Fibroblast of lung (primary cell): Measurements from ENCODE around the gene DCAF17. TPM values are rescaled to one million over a fixed set of nuclear protein-coding genes. Genes with fewer than 3 reads are reported as not detected.

Source experiments
- DNase-seq, 2 donors: peaks; one replicate each; pipeline versions ENCODE4 v3.0.0 to v3.0.0-alpha.2; 2010; ENCODE audit warnings: low read depth in 2 of 2
- H2AFZ ChIP-seq: 2 replicates; pipeline ENCODE4 v1.5.1; 2012; ENCODE audit warnings: low read length, control low read depth, inconsistent platforms
- H3K27ac ChIP-seq: 2 replicates; pipeline ENCODE4 v1.5.1; 2011; ENCODE audit warnings: low read length, control low read depth; ENCODE audit not compliant: insufficient read depth
- H3K27me3 ChIP-seq: 2 replicates; pipeline ENCODE4 v1.5.1; 2011; ENCODE audit warnings: mild to moderate bottlenecking, low read length; ENCODE audit not compliant: control insufficient read depth, insufficient read depth
- H3K36me3 ChIP-seq: 2 replicates; pipeline ENCODE4 v1.5.1; 2011; ENCODE audit warnings: low read length; ENCODE audit not compliant: control insufficient read depth, insufficient read depth
- H3K4me1 ChIP-seq: 2 replicates; pipeline ENCODE4 v1.5.1; 2011; ENCODE audit warnings: low read length; ENCODE audit not compliant: control insufficient read depth, insufficient read depth; ENCODE audit errors: extremely low read depth
- H3K4me2 ChIP-seq: 2 replicates; pipeline ENCODE4 v1.5.1; 2011; ENCODE audit warnings: low read length, control low read depth; ENCODE audit not compliant: insufficient read depth; ENCODE audit errors: extremely low read depth
- H3K4me3 ChIP-seq, 4 experiments: fragments of 200-600 bp in 1 of 4; sonication (generic) in 1 of 4; replicated peaks in 1 of 4; 2 replicates each; pipeline ENCODE4 v1.5.1; 2011 to 2016; ENCODE audit warnings: low read length in 4 of 4, low read depth in 3 of 4, mild to moderate bottlenecking in 3 of 4, control low read depth in 2 of 4, inconsistent platforms in 1 of 4, mixed read lengths in 1 of 4; ENCODE audit not compliant: insufficient read depth in 1 of 4; ENCODE audit errors: control extremely low read depth in 1 of 4
- H3K79me2 ChIP-seq: 2 replicates; pipeline ENCODE4 v1.5.1; 2012; ENCODE audit warnings: mild to moderate bottlenecking, low read length, inconsistent platforms; ENCODE audit not compliant: control insufficient read depth, insufficient read depth
- H3K9ac ChIP-seq: 2 replicates; pipeline ENCODE4 v1.5.1; 2011; ENCODE audit warnings: mild to moderate bottlenecking, low read length, control low read depth; ENCODE audit not compliant: insufficient read depth
- H3K9me3 ChIP-seq: 2 replicates; pipeline ENCODE4 v1.5.1; 2012; ENCODE audit warnings: low read depth, low read length; ENCODE audit not compliant: control insufficient read depth, insufficient read depth
- H4K20me1 ChIP-seq: 2 replicates; pipeline ENCODE4 v1.5.1; 2011; ENCODE audit warnings: low read length; ENCODE audit not compliant: control insufficient read depth, insufficient read depth; ENCODE audit errors: extremely low read depth
- EZH2 ChIP-seq: IDR thresholded peaks from 2 replicates; pipeline ENCODE4 v1.5.1; 2012; ENCODE audit warnings: low read length, control low read depth, mild to moderate bottlenecking; ENCODE audit errors: missing control alignments
- polyA plus RNA-seq, 2 donors: library from polyadenylated mRNA; depleted of rRNA in 1 of 2; stranded (reverse) in 1 of 2; unstranded in 1 of 2; fragments of >200 nt; gene quantifications; 2 replicates each; pipeline ENCODE4 v1.2.1, GENCODE V29; 2011 to 2012; ENCODE audit warnings: missing spikeins in 1 of 2
- total RNA-seq: library from RNA; depleted of rRNA; stranded (reverse); fragments of >200 nt; gene quantifications from 2 replicates; pipeline ENCODE4 v1.2.1, GENCODE V29; 2014
- TF ChIP-seq, protein P1 (sequence below), 2 donors: IDR thresholded peaks in 1 of 2; conservative IDR thresholded peaks in 1 of 2; 1 replicate in 1 of 2; 2 replicates in 1 of 2; pipeline ENCODE4 v1.5.1; 2011 to 2012; ENCODE audit warnings: low read length in 2 of 2, control low read depth in 1 of 2, inconsistent platforms in 1 of 2, low read depth in 1 of 2, mild to moderate bottlenecking in 1 of 2

Gene DCAF17
- total and polyA plus RNA-seq, 2 donors (not counting 1 experiment from before 2014, with no cell fraction given) = 10.2 to 30.6 TPM

DNA sequence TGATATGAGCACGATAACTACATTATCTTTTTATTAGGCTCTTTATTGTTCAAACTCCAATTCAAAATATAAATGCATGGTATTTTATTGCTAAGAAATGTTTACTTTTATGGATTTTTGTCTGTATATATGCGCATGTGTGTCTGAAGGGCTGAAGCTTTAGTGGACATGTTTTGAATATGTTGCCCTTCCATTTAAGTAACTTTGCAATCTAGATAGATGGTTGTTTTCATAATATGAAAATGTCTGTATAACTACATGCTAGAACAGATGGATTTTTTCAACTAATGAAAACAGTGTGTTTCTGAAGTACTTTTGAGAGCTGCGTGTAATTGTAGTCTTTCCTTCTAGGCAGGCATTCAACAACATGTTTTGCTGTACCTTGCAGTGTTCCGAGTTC is 18.7 kb downstream of the DCAF17 start:
- Histone ChIP-seq H3K4me1 (no peaks in the 10 kb centered on the region), H3K4me2 (no peak overlapping the region), H3K27me3 (no peaks in the 10 kb centered on the region), H3K79me2 (no peaks in the 10 kb centered on the region), H3K36me3 (no peaks in the 10 kb centered on the region), H3K9ac (no peak overlapping the region), H3K9me3 (no peaks in the 10 kb centered on the region), H4K20me1 (no peaks in the 10 kb centered on the region), H3K27ac (no peak overlapping the region), H3K4me3 (no peak overlapping the region), H2AFZ (no peak overlapping the region)
- DNase-seq = no peak
- TF ChIP-seq, protein P1, sequence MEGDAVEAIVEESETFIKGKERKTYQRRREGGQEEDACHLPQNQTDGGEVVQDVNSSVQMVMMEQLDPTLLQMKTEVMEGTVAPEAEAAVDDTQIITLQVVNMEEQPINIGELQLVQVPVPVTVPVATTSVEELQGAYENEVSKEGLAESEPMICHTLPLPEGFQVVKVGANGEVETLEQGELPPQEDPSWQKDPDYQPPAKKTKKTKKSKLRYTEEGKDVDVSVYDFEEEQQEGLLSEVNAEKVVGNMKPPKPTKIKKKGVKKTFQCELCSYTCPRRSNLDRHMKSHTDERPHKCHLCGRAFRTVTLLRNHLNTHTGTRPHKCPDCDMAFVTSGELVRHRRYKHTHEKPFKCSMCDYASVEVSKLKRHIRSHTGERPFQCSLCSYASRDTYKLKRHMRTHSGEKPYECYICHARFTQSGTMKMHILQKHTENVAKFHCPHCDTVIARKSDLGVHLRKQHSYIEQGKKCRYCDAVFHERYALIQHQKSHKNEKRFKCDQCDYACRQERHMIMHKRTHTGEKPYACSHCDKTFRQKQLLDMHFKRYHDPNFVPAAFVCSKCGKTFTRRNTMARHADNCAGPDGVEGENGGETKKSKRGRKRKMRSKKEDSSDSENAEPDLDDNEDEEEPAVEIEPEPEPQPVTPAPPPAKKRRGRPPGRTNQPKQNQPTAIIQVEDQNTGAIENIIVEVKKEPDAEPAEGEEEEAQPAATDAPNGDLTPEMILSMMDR (conservative IDR thresholded peaks at IDR 0.05 in 1 of 2, IDR thresholded peaks at IDR 0.05 in 1 of 2; ENCODE audit: low read depth in 1 of 2, low read length in 2 of 2) = no peak
- TF ChIP-seq EZH2 = no peak

DNA sequence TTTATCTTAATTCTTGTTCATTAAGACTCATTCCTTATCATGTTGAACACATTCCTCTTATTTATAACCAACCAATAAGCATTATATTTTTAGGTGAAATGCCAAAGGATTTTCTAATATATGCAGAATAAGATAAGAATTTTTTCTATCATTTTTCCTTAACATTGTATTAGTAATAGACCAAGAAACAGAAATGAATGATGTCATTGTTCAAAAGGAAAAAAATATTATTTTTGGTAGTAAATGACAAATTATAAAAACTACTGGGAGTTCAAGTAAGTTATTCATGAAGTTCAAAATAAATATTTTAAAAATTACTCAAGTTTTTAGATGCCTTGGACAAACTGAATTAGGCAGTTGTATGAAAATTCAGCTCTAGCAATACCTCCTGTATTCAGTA is 25.5 kb downstream of the DCAF17 start:
- no peaks in the 10 kb centered on the region for H3K27me3 ChIP-seq
- no peak overlapping the region for H3K9ac ChIP-seq
- no peaks in the 10 kb centered on the region for H3K36me3 ChIP-seq
- no peak overlapping the region for H3K4me3 ChIP-seq
- H3K27ac ChIP-seq = no peak overlapping the region
- no peaks in the 10 kb centered on the region for H3K79me2 ChIP-seq
- no peak for DNase-seq
- TF ChIP-seq, protein P1 (conservative IDR thresholded peaks at IDR 0.05 in 1 of 2, IDR thresholded peaks at IDR 0.05 in 1 of 2; ENCODE audit: low read depth in 1 of 2, low read length in 2 of 2) = no peak
- no peak for TF ChIP-seq EZH2
- H2AFZ ChIP-seq = no peak overlapping the region
- H3K9me3 ChIP-seq = no peaks in the 10 kb centered on the region
- no peaks in the 10 kb centered on the region for H3K4me1 ChIP-seq
- H4K20me1 ChIP-seq = no peaks in the 10 kb centered on the region
- no peak overlapping the region for H3K4me2 ChIP-seq

DNA sequence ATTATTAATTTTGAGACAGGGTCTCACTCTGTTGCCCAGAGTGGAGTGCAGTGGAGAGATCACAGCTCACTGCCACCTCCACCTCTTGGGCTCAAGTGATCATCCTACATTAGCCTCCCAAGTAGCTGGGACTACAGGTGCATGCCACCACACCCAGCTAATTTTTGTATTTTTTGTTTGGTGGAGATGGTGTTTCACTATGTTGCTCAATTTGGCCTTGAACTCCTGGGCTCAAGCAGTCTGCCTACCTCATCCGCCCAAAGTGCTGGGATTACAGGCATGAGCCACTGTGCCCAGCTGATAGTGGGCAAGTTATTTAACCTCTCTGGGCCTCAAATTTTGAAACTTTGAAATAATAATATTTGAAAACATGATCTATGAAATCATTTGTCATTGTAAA is 26.5 kb downstream of the DCAF17 start:
- Histone ChIP-seq H2AFZ (no peak overlapping the region), H3K4me1 (no peaks in the 10 kb centered on the region), H3K36me3 (no peaks in the 10 kb centered on the region), H3K4me3 (no peak overlapping the region), H3K9ac (no peak overlapping the region), H3K27ac (no peak overlapping the region), H3K79me2 (no peaks in the 10 kb centered on the region), H3K9me3 (no peaks in the 10 kb centered on the region), H4K20me1 (no peaks in the 10 kb centered on the region), H3K27me3 (no peaks in the 10 kb centered on the region), H3K4me2 (no peak overlapping the region)
- DNase-seq = no peak
- TF ChIP-seq EZH2 = no peak
- TF ChIP-seq, protein P1 (conservative IDR thresholded peaks at IDR 0.05 in 1 of 2, IDR thresholded peaks at IDR 0.05 in 1 of 2; ENCODE audit: low read depth in 1 of 2, low read length in 2 of 2) = no peak
